ENCODE data around the gene MPC1.

MPC1 gene

DNA sequence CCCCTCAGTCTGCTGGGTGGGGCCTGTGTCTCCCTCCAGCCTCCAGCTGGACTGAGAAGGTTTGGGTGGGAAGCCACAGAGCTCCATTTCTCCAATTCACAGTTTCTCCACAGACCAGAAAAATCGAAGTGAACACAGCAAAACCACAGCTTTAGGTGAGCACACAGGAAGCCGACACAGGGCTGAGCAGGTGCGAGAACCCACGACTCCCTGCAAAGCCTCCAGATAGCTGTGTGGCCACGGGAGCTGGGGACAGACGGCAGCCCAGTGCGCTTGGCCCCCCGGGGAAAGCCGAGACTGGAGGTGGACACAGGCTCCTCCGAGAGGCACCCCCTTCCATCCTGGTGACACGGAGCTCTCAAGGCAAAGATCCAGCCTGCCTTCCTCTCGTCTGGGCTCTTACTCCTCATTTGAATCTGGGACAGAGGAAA, 29.0 kb upstream of the MPC1 start:
- TF ChIP-seq FOXM1 (IDR thresholded peaks at IDR 0.05; ENCODE audit: borderline replicate concordance, low read depth): no peak
- TF ChIP-seq CREB1 (IDR thresholded peaks at IDR 0.05; ENCODE audit: low read depth): no peak
- no peak for TF ChIP-seq NFIC (IDR thresholded peaks at IDR 0.05)
- TF ChIP-seq, protein P1, sequence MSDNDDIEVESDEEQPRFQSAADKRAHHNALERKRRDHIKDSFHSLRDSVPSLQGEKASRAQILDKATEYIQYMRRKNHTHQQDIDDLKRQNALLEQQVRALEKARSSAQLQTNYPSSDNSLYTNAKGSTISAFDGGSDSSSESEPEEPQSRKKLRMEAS (IDR thresholded peaks at IDR 0.05): no peak
- no peak for TF ChIP-seq EGR1 (IDR thresholded peaks at IDR 0.05)
- TF ChIP-seq, protein P2, sequence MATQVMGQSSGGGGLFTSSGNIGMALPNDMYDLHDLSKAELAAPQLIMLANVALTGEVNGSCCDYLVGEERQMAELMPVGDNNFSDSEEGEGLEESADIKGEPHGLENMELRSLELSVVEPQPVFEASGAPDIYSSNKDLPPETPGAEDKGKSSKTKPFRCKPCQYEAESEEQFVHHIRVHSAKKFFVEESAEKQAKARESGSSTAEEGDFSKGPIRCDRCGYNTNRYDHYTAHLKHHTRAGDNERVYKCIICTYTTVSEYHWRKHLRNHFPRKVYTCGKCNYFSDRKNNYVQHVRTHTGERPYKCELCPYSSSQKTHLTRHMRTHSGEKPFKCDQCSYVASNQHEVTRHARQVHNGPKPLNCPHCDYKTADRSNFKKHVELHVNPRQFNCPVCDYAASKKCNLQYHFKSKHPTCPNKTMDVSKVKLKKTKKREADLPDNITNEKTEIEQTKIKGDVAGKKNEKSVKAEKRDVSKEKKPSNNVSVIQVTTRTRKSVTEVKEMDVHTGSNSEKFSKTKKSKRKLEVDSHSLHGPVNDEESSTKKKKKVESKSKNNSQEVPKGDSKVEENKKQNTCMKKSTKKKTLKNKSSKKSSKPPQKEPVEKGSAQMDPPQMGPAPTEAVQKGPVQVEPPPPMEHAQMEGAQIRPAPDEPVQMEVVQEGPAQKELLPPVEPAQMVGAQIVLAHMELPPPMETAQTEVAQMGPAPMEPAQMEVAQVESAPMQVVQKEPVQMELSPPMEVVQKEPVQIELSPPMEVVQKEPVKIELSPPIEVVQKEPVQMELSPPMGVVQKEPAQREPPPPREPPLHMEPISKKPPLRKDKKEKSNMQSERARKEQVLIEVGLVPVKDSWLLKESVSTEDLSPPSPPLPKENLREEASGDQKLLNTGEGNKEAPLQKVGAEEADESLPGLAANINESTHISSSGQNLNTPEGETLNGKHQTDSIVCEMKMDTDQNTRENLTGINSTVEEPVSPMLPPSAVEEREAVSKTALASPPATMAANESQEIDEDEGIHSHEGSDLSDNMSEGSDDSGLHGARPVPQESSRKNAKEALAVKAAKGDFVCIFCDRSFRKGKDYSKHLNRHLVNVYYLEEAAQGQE (IDR thresholded peaks at IDR 0.05; ENCODE audit: low read depth): no peak
- TF ChIP-seq TCF12 (IDR thresholded peaks at IDR 0.05; ENCODE audit: low read depth): no peak
- TF ChIP-seq CEBPB (IDR thresholded peaks at IDR 0.05): no peak

DNA sequence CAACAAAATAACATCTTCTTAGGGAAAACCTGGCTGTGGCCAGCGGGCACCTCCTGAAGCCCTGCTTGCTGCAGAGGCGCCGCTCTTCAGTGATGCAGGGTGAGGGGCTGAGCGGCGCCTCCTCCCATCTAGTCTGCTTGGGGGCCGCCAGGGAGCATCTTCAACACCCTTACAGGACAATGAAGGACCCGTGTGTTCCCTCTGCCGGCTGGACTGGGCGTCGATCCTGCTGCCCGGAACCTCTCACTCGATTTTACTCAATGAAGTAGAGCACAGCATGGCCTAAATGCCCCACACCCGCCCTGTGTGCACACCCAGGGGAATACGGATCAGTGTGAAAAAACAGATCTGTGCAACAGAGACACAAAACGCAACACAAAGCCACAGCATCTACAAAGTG, 28.5 kb upstream of the MPC1 start:
- no peak for TF ChIP-seq RAD21 (IDR thresholded peaks at IDR 0.05; ENCODE audit: low read depth)
- TF ChIP-seq FOXM1 (IDR thresholded peaks at IDR 0.05; ENCODE audit: borderline replicate concordance, low read depth): no peak
- no peak for TF ChIP-seq CREB1 (IDR thresholded peaks at IDR 0.05; ENCODE audit: low read depth)
- no peak for TF ChIP-seq TCF12 (IDR thresholded peaks at IDR 0.05; ENCODE audit: low read depth)
- TF ChIP-seq EGR1 (IDR thresholded peaks at IDR 0.05): no peak
- TF ChIP-seq, protein P1 (IDR thresholded peaks at IDR 0.05): no peak
- no peak for TF ChIP-seq YY1 (IDR thresholded peaks at IDR 0.05; ENCODE audit: low read depth)
- TF ChIP-seq, protein P2 (IDR thresholded peaks at IDR 0.05; ENCODE audit: low read depth): no peak
- TF ChIP-seq ZBTB7A (IDR thresholded peaks at IDR 0.05; ENCODE audit: low read depth): no peak
- no peak for TF ChIP-seq EP300 (IDR thresholded peaks at IDR 0.05; ENCODE audit: borderline replicate concordance)
- TF ChIP-seq TAF1 (IDR thresholded peaks at IDR 0.05; ENCODE audit: low read depth): no peak
- TF ChIP-seq NFIC (IDR thresholded peaks at IDR 0.05): no peak
- no peak for TF ChIP-seq CEBPB (IDR thresholded peaks at IDR 0.05)
- TF ChIP-seq, protein P3, sequence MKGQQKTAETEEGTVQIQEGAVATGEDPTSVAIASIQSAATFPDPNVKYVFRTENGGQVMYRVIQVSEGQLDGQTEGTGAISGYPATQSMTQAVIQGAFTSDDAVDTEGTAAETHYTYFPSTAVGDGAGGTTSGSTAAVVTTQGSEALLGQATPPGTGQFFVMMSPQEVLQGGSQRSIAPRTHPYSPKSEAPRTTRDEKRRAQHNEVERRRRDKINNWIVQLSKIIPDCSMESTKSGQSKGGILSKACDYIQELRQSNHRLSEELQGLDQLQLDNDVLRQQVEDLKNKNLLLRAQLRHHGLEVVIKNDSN (IDR thresholded peaks at IDR 0.05): no peak
- no peak for TF ChIP-seq TEAD4 (IDR thresholded peaks at IDR 0.05)

DNA sequence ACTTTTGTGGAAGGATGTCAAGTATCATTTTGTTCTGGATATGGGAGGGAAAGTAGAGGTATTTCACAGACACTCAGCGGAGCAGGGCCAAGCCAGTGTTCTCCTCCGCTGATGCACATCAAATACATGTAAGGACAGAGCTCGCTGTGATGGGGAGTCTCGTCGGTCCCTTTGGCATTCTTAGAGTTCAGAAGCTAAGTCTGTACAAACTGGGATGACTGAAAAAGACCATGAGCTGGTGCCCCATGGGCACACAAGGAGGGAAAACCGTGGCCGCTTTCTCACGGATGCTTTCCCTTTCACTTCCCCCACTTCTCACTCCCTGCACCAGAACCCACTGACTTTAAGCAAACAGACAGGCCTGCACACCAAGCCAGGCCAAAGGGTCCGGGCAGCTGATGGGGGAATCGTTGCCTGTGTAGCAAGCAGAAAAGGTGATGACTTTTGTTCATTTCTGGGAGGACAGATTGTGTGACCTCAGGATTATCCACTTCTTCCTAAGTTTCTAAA, 27.7 kb upstream of the MPC1 start:
- no peak for TF ChIP-seq EP300 (IDR thresholded peaks at IDR 0.05; ENCODE audit: borderline replicate concordance)
- TF ChIP-seq CEBPB (IDR thresholded peaks at IDR 0.05): no peak
- no peak for TF ChIP-seq TAF1 (IDR thresholded peaks at IDR 0.05; ENCODE audit: low read depth)
- TF ChIP-seq TEAD4 (IDR thresholded peaks at IDR 0.05): no peak
- no peak for TF ChIP-seq ZBTB7A (IDR thresholded peaks at IDR 0.05; ENCODE audit: low read depth)
- TF ChIP-seq FOXM1 (IDR thresholded peaks at IDR 0.05; ENCODE audit: borderline replicate concordance, low read depth): no peak
- TF ChIP-seq RAD21 (IDR thresholded peaks at IDR 0.05; ENCODE audit: low read depth): no peak
- TF ChIP-seq, protein P2 (IDR thresholded peaks at IDR 0.05; ENCODE audit: low read depth): no peak

DNA sequence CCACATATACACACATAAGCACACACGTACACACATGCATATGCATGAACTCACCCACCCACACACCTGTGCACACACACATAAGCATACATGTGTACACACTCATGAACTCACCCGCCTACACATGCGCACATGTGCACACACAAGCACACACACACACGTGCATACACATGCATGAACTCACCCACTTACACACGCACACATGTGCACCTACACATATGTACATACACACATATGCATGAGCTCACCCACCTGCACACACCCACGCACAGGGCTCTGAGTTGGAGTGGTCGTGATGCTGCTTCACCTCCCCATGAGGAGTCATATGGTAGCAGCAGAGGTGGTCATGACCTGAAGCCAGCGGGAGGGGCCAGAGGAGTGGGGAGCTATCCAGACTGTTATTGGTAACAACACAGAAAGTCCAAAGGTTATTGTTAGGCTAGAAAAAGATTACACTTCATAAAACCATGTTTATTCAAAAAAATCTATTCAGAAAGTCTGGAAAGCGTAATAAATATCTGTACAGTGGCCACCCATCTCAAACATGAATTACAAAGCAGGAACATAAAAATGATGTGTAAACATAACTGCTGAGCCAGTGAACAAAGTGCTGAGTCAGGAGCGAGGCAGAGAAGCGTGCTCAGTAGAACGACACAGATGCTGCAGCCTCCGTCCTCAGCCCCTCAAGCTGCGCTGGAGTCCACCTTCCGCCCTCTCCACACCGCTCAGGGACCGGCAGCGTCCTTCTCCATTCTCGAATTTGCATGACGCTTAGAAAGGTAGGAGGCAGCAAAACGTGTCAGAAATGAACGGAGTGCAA, 26.4 kb upstream of the MPC1 start:
- TF ChIP-seq CEBPB (IDR thresholded peaks at IDR 0.05): no peak
- TF ChIP-seq, protein P2 (IDR thresholded peaks at IDR 0.05; ENCODE audit: low read depth): no peak
